K562 (cell line): ENCODE results near the gene ADAP1. TPM values are rescaled to one million over a fixed set of nuclear protein-coding genes. Genes with fewer than 3 reads are reported as not detected.

Source experiments
- ATAC-seq: fragments of 200-7000 bp; cut with Tn5 transposase; 3 replicates; pipeline ENCODE4 v1.9.1; 2020; ENCODE audit warnings: moderate library complexity
- BruUV-seq: library from RNA; stranded (reverse); fragments of 400-500 nt; replicated peaks from 2 replicates; lab custom pipeline; 2021; lab: Mats Ljungman, UMichigan
- CTCF ChIA-PET: fragments of 300-600 bp; formaldehyde crosslinking; extraction: SDS; loops from one replicate; lab custom pipeline; 2021; ENCODE audit warnings: low intra/inter-chr PET ratio; lab: Yijun Ruan, JAX
- POLR2A ChIA-PET: fragments of 300-600, 350-650 bp; sonication (Branson Sonifier 250); formaldehyde crosslinking; extraction: SDS; loops from one replicate; lab custom pipeline; 2021; ENCODE audit warnings: antibody characterized with exemption, inconsistent platforms; lab: Yijun Ruan, JAX
- DNase-seq, 4 experiments: peaks; one replicate each; pipeline versions ENCODE4 v3.0.0 to v3.0.0-alpha.2; 2011 to 2018; ENCODE audit warnings: low spot score in 3 of 4, mixed read lengths in 3 of 4; ENCODE audit errors: extremely low read depth in 1 of 4
- FAIRE-seq: peaks from 2 replicates; lab custom pipeline; 2011; peaks lifted over from hg19 to GRCh38; lab: Jason Lieb, UNC
- H2AFZ ChIP-seq: 2 replicates; pipeline ENCODE4 v1.6.0; 2011; ENCODE audit warnings: low read depth, low read length, control low read depth, inconsistent platforms
- H3K27ac ChIP-seq: fragments of 200-600 bp; 3 replicates; pipeline ENCODE4 v1.8.0; 2011; ENCODE audit warnings: low read depth, mild to moderate bottlenecking, control low read depth, inconsistent platforms, low read length, moderate library complexity, mixed read lengths; ENCODE audit errors: extremely low read depth
- H3K27me3 ChIP-seq, 2 experiments: fragments of 300-600 bp in 1 of 2; 2 replicates in 1 of 2; 3 replicates in 1 of 2; pipeline versions ENCODE4 v1.6.0 to v1.8.0; 2011; ENCODE audit warnings: inconsistent platforms in 2 of 2, low read length in 2 of 2, mild to moderate bottlenecking in 1 of 2, mixed read lengths in 1 of 2, moderate library complexity in 1 of 2; ENCODE audit not compliant: control insufficient read depth in 2 of 2, insufficient read depth in 2 of 2
- H3K36me3 ChIP-seq: fragments of 300-600 bp; 3 replicates; pipeline ENCODE4 v1.8.0; 2011; ENCODE audit warnings: mild to moderate bottlenecking, low read length, inconsistent platforms; ENCODE audit not compliant: control insufficient read depth, insufficient read depth
- H3K4me1 ChIP-seq, 2 experiments: fragments of 200-600 bp in 1 of 2; replicated peaks in 1 of 2; 2 replicates in 1 of 2; 3 replicates in 1 of 2; pipeline versions ENCODE4 v1.5.1 to v1.8.0; 2011; ENCODE audit warnings: inconsistent platforms in 2 of 2, low read length in 2 of 2, mild to moderate bottlenecking in 1 of 2, mixed read lengths in 1 of 2, moderate library complexity in 1 of 2; ENCODE audit not compliant: control insufficient read depth in 2 of 2, insufficient read depth in 2 of 2
- H3K4me2 ChIP-seq: 2 replicates; pipeline ENCODE4 v1.6.1; 2011; ENCODE audit warnings: low read length, control low read depth, inconsistent platforms, mixed read lengths; ENCODE audit not compliant: insufficient read depth
- H3K4me3 ChIP-seq: fragments of 200-600 bp; sonication (generic), shearing (Covaris generic); 2 replicates; pipeline ENCODE4 v1.5.1; 2016; ENCODE audit warnings: control low read depth, inconsistent platforms
- H3K79me2 ChIP-seq: fragments of 200-600 bp; 3 replicates; pipeline ENCODE4 v1.8.0; 2011; ENCODE audit warnings: low read length, inconsistent platforms; ENCODE audit not compliant: control insufficient read depth, insufficient read depth
- H3K9ac ChIP-seq, 2 experiments: 2 replicates each; pipeline versions ENCODE4 v1.6.0 to v1.6.1; 2011; ENCODE audit warnings: low read depth in 2 of 2, low read length in 2 of 2, control low read depth in 1 of 2, inconsistent platforms in 1 of 2, mild to moderate bottlenecking in 1 of 2, mixed read lengths in 1 of 2; ENCODE audit not compliant: insufficient read depth in 1 of 2
- H3K9me1 ChIP-seq: one replicate; pipeline ENCODE4 v1.6.0; 2011; ENCODE audit warnings: inconsistent platforms, mild to moderate bottlenecking, low read length, moderate library complexity; ENCODE audit not compliant: control insufficient read depth, insufficient read depth
- H3K9me3 ChIP-seq: replicated peaks from 2 replicates; pipeline ENCODE4 v1.5.1; 2011; ENCODE audit warnings: low read depth, low read length, inconsistent platforms; ENCODE audit not compliant: control insufficient read depth, insufficient read depth
- H4K20me1 ChIP-seq: replicated peaks from 2 replicates; pipeline ENCODE4 v1.6.1; 2011; ENCODE audit warnings: low read length, inconsistent platforms, mixed read lengths; ENCODE audit not compliant: control insufficient read depth, insufficient read depth
- POLR2A ChIP-seq: fragments of 450-650 bp; conservative IDR thresholded peaks from 2 replicates; pipeline ENCODE4 v1.6.1; 2016
- POLR2AphosphoS2 ChIP-seq: IDR thresholded peaks from 2 replicates; pipeline ENCODE4 v1.6.1; 2012; ENCODE audit warnings: low read length, improper control_type of control experiment
- SUPT5H ChIP-seq: fragments of 450-650 bp; IDR thresholded peaks from 2 replicates; pipeline ENCODE4 v1.6.1; 2016
- TAF1 ChIP-seq: IDR thresholded peaks from 2 replicates; pipeline ENCODE4 v1.6.1; 2011; ENCODE audit warnings: mild to moderate bottlenecking, low read length, moderate library complexity; ENCODE audit not compliant: insufficient read depth, control insufficient read depth, severe bottlenecking; ENCODE audit errors: extremely low read depth
- WGBS: fragments of 100-300 bp; shearing (Covaris generic); methylation state at CpG from one replicate; pipeline ENCODE4 v1.1.6; 2016; ENCODE audit warnings: low coverage, mixed read lengths; ENCODE audit not compliant: insufficient coverage; ENCODE audit errors: missing lambda C conversion rate; 5-methylcytosine and 5-hydroxymethylcytosine counted together
- in situ Hi-C: fragments of 300-500 bp; cut with MboI; formaldehyde crosslinking; loops from 4 replicates; pipeline ENCODE4 v1.15.0; 2018; ENCODE audit warnings: inconsistent platforms, mixed read lengths
- intact Hi-C: fragments of 100-400 bp; cut with micrococcal nuclease; formaldehyde crosslinking; loops from 2 replicates; pipeline ENCODE4 v1.14.2; 2022
- polyA plus RNA-seq, 8 experiments: library from polyadenylated mRNA; depleted of rRNA in 4 of 8; stranded (reverse) in 5 of 8; unstranded in 3 of 8; fragments of >200 nt; fragmentation: Nextera tagmentation in 2 of 8; fragmentation: Illumina TruSeq in 1 of 8; extraction: Ambion mirVana in 2 of 8; extraction: Trizol in 1 of 8; gene quantifications; 2 replicates each; pipeline versions ENCODE4 v1.2.1 to v1.2.3, GENCODE V29; 2011 to 2014; ENCODE audit warnings: inconsistent platforms in 1 of 8, missing spikeins in 1 of 8
- total RNA-seq, 7 experiments: library from RNA; depleted of rRNA in 6 of 7; stranded (reverse); fragments of >200 nt in 6 of 7; fragmentation: Illumina TruSeq in 2 of 7; extraction: Trizol in 2 of 7; gene quantifications; 2 replicates each; pipeline versions ENCODE4 v1.2.1 to v1.2.3, GENCODE V29; 2011 to 2021; ENCODE audit warnings: low replicate concordance in 1 of 7
- TF ChIP-seq, protein P1 (sequence below): IDR thresholded peaks from 3 replicates; pipeline ENCODE4 v1.6.1; 2011; ENCODE audit warnings: borderline replicate concordance, mild to moderate bottlenecking, moderate library complexity; ENCODE audit not compliant: insufficient read length; ENCODE audit errors: extremely low read depth

Gene ADAP1
- total and polyA plus RNA-seq, 9 of the 15 experiments (the other 6 are each of a cell fraction or from before 2014, with no cell fraction given): 0.27 to 1.4 (median 0.52) TPM; not detected in 3

DNA sequence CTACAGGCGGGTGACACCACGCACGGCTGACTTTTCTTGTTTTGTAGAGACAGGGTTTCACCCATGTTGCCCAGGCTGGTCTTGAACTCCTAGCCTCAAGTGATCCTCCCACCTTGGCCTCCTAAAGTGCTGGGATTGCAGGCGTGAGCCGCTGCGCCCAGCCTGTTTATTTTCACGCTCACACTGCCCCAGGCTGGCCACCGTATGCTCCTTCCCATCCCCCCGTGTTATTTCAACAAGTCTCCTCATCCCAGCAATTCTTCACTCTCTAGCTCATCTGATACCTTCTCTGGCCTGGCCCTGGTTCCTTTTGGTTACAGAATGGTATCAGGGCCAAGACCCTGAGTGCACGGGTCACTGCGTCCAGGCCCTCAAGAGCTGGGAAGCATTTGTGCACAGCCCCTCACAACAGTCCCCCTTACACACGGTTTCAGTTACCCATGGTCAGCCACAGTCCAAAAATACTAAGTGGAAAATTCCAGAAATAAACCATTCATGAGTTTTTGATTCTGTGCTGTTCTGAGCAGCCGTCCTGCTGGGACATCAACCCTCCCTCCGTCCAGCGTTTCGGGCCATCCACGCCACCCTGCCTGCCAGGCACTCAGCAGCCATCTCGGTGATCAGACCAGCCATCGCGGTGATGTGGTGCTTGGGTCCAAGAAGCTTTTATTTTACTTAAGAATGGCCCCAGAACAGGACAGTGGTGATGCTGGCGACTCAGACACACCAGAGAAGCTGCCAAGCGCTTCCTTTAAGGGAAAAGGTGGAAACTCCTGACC is 12.0 kb upstream of the ADAP1 start:
- intact Hi-C loops (loop anchor here (10.0 kb wide), 2 partner anchors 182 to 652 kb away; no protein-coding TSS in a partner anchor), in situ Hi-C loops (loop anchor here (10.0 kb wide), 1 partner anchor 652 kb away; no protein-coding TSS in a partner anchor)
- POLR2A ChIA-PET: interaction anchor here (0.7 to 4.0 kb wide), 7 partner anchors 8 to 209 kb away, joined by 3 to 17 read pairs (median 5); partner anchors contain the start of gene COX19
- ATAC-seq: peak; percentile 20
- Histone ChIP-seq H3K4me1 (peaks cover 0 to 41% of the 10 kb centered on the region in 2 experiments; a peak in 3 of 5 replicates), H3K4me2 (no peak overlapping the region), H3K4me3 (no peak overlapping the region), H2AFZ (no peak overlapping the region), H4K20me1 (peaks cover 4% of the 10 kb centered on the region; the same call in 1 of the 2 replicates), H3K9me3 (no peaks in the 10 kb centered on the region), H3K79me2 (peaks cover 9% of the 10 kb centered on the region; the same call in 2 of the 3 replicates), H3K27ac (no peak overlapping the region), H3K9me1 (no peaks in the 10 kb centered on the region), H3K36me3 (peaks cover 45% of the 10 kb centered on the region; the same call in 2 of the 3 replicates), H3K27me3 (peaks cover 3 to 12% of the 10 kb centered on the region in 2 experiments; a peak in 3 of 5 replicates), H3K9ac (no peak overlapping the region)
- BruUV-seq: no TSS peak
- no peak for FAIRE-seq
- TF ChIP-seq SUPT5H (peak; percentile 60; the same call in 1 of the 2 replicates), POLR2A (peak; percentile 46), POLR2AphosphoS2 (peak; percentile 74), TAF1 (no peak)
- TF ChIP-seq, protein P1, sequence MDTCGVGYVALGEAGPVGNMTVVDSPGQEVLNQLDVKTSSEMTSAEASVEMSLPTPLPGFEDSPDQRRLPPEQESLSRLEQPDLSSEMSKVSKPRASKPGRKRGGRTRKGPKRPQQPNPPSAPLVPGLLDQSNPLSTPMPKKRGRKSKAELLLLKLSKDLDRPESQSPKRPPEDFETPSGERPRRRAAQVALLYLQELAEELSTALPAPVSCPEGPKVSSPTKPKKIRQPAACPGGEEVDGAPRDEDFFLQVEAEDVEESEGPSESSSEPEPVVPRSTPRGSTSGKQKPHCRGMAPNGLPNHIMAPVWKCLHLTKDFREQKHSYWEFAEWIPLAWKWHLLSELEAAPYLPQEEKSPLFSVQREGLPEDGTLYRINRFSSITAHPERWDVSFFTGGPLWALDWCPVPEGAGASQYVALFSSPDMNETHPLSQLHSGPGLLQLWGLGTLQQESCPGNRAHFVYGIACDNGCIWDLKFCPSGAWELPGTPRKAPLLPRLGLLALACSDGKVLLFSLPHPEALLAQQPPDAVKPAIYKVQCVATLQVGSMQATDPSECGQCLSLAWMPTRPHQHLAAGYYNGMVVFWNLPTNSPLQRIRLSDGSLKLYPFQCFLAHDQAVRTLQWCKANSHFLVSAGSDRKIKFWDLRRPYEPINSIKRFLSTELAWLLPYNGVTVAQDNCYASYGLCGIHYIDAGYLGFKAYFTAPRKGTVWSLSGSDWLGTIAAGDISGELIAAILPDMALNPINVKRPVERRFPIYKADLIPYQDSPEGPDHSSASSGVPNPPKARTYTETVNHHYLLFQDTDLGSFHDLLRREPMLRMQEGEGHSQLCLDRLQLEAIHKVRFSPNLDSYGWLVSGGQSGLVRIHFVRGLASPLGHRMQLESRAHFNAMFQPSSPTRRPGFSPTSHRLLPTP: no peak
- CTCF ChIA-PET: no interaction called here
- 86% methylated on average over 22 of the region's 22 CpGs for WGBS
- DNase-seq: no peak
